Activated CD8-positive, alpha-beta T cell treated with anti-CD3 and anti-CD28 coated beads, Interleukin-2, amount 10 ng/mL, durations not matched to agents 7 days and 5 days (primary cell): ENCODE data around the gene ZNF718. TPM values are rescaled to one million over a fixed set of nuclear protein-coding genes. Genes with fewer than 3 reads are reported as not detected.
"Not testable (repeated sequence)": the region's sequence is repeated elsewhere in the genome, so short reads cannot be mapped to it uniquely, and the experiment has no call there.

Experiments used
- ATAC-seq: fragments of 150-1000 bp; cut with Tn5 transposase; one replicate; pipeline ENCODE4 v1.10.0; 2021; ENCODE audit warnings: moderate library complexity
- CTCF ChIA-PET: fragments of 350-600 bp; sonication (Branson Sonifier 250); formaldehyde crosslinking; loops from one replicate; lab custom pipeline; 2021; ENCODE audit warnings: antibody characterized with exemption; lab: Charles Lee
- POLR2A ChIA-PET: fragments of 350-600 bp; sonication (Branson Sonifier 250); formaldehyde crosslinking; loops from one replicate; lab custom pipeline; 2021; ENCODE audit warnings: antibody characterized with exemption; lab: Charles Lee
- DNase-seq: peaks from one replicate; pipeline ENCODE4 v3.0.0-alpha.2; 2020
- H3K27ac Mint-ChIP-seq: one replicate; pipeline ENCODE4 v1.8.0; 2021; ENCODE audit warnings: mild to moderate bottlenecking, mixed read lengths
- H3K27me3 Mint-ChIP-seq: one replicate; pipeline ENCODE4 v1.8.0; 2021; ENCODE audit warnings: low read depth, mixed read lengths
- H3K36me3 Mint-ChIP-seq: one replicate; pipeline ENCODE4 v1.8.0; 2021; ENCODE audit warnings: low read depth, mixed read lengths
- H3K4me1 Mint-ChIP-seq: one replicate; pipeline ENCODE4 v1.8.0; 2021; ENCODE audit warnings: low read depth, mixed read lengths
- H3K4me3 Mint-ChIP-seq: one replicate; pipeline ENCODE4 v1.8.0; 2021; ENCODE audit warnings: mild to moderate bottlenecking, mixed read lengths
- H3K9me3 Mint-ChIP-seq: one replicate; pipeline ENCODE4 v1.8.0; 2022; ENCODE audit warnings: mixed read lengths; ENCODE audit not compliant: insufficient read depth
- total RNA-seq, 2 experiments: library from RNA; stranded (reverse); gene quantifications; one replicate each; pipeline ENCODE4 v1.2.3, GENCODE V29; 2021

ZNF718 gene
- total RNA-seq, 2 experiments from 2014 or later: 11.5 to 12.4 TPM

DNA sequence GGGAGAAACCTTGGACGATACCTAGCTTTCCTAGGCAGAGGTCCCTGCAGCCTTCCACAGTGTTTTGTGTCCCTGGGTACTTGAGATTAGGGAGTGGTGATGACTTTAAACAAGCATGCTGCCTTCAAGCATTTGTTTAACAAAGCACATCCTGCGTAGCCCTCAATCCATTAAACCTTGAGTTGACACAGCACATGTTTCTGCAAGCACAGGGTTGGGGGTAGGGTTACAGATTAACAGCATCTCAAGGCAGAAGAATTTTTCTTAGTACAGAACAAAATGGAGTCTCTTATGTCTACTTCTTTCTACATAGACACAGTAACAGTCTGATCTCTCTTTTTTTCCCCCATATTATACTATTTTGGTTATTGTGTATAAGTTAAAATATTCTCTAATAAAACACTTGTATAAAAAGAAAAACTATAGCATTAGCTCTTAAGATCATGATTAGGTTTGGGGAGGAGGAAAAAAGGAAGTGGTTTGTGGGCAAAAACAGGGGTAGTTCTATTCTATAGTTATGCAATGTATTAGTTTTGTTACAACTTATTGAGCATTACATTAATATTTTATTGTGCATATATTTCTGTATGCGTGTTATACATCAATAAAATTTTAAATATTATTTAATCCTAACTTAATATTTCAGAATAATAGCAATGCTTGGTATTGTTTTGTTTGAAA lies 84.3 kb downstream of the ZNF718 start:
- CTCF ChIA-PET, H3K4me3 Mint-ChIP-seq, DNase-seq, ATAC-seq, H3K27me3 Mint-ChIP-seq, H3K27ac Mint-ChIP-seq: not testable (repeated sequence)
- peaks cover 54% of the 10 kb centered on the region for H3K36me3 Mint-ChIP-seq
- H3K4me1 Mint-ChIP-seq: peaks cover 38% of the 10 kb centered on the region
- POLR2A ChIA-PET: interaction anchor here (0.6 kb wide), 1 partner anchor 113 kb away, joined by 4 read pairs; no protein-coding TSS in a partner anchor
- H3K9me3 Mint-ChIP-seq: peaks cover 26% of the 10 kb centered on the region

GRCh38 chr4:211033-211511 lies 86.8 kb downstream of the ZNF718 start:
- H3K4me3 Mint-ChIP-seq: peak overlapping the region; percentile 49
- peaks cover 58% of the 10 kb centered on the region for H3K36me3 Mint-ChIP-seq
- peak; percentile 47 for ATAC-seq
- H3K9me3 Mint-ChIP-seq: peaks cover 39% of the 10 kb centered on the region
- DNase-seq: peak; percentile 63
- no peaks in the 10 kb centered on the region for H3K27me3 Mint-ChIP-seq
- POLR2A ChIA-PET: interaction anchor here (0.5 to 0.9 kb wide), 3 partner anchors 19 to 1276 kb away, joined by 3 read pairs; no protein-coding TSS in a partner anchor
- peak overlapping the region; percentile 87 for H3K27ac Mint-ChIP-seq
- CTCF ChIA-PET: no interaction called here
- H3K4me1 Mint-ChIP-seq: peaks cover 38% of the 10 kb centered on the region

DNA sequence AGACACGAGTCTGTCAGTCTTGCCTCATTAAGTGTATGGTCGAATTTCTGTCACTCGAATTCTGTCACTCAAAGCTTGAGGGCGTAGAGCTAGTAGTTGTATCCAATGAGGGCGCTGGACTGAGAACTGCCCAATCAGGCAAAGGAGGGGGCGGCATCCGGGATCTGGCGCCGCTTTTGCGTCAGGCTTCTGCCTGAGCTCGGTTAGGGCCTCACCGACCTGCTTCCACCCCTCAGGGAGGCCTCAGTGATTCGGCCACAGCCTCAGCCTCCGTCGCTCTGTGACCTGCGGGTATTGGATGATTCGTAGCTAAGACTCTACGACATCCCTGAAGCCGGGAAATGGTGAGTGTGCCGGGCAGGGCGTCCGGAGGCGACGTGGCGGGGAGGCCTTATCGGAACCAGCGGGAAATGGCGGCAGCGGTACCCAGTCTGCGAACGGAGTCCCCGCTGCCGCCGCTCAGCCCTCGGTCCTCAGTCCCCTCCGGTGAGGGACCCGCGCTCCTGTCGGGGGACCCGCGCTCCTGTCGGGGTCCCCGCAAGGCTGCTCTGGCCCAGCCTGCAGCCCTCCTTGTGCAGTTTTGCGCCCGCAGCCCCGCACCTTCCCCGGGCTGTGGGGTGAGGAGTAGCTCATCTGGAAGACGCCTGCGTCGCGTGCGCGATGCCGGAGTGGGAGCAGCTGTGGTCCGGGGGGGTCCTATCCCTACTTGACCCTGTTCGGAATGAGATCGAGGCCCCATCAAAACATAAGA lies 88.3 kb downstream of the ZNF718 start:
- Mint-ChIP-seq H3K4me1 (peaks cover 37% of the 10 kb centered on the region), H3K27me3 (no peaks in the 10 kb centered on the region), H3K9me3 (peaks cover 36% of the 10 kb centered on the region), H3K4me3 (no peak overlapping the region), H3K27ac (no peak overlapping the region), H3K36me3 (peaks cover 50% of the 10 kb centered on the region)
- ATAC-seq (no peak), DNase-seq (peak; percentile 23)
- ChIA-PET CTCF (no interaction called here), POLR2A (interaction anchor here (0.5 kb wide), 1 partner anchor 162 kb away, joined by 3 read pairs; no protein-coding TSS in a partner anchor)

DNA sequence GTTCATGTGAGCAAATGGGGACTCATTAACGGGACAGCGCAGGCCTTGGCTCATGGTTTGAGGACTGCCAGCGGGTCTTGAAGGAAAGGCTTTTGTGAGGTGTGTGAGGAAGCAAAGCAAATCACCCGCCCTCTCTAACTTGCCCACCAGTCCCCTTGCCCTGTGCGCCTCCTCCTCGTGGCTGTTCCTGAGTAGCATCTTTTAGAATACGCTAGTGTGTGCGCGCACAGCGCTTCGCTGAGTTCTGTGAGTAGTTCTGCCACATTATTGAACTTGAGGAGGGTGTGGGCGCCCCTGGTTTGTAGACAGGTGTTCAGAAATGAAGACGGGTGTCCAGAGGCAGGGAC lies 88.9 kb downstream of the ZNF718 start:
- H3K36me3 Mint-ChIP-seq: peaks cover 47% of the 10 kb centered on the region
- H3K27ac Mint-ChIP-seq, H3K27me3 Mint-ChIP-seq, CTCF ChIA-PET, H3K4me3 Mint-ChIP-seq, POLR2A ChIA-PET, DNase-seq, ATAC-seq: not testable (repeated sequence)
- peaks cover 32% of the 10 kb centered on the region for H3K4me1 Mint-ChIP-seq
- H3K9me3 Mint-ChIP-seq: peaks cover 30% of the 10 kb centered on the region

Other genes with a start within 250 kb of the ZNF718 start
- 1 to 10 TPM; 2.8 to 4.2 TPM for gene ZNF595, start 71.2 kb upstream of the ZNF718 start, total RNA-seq
- not detected for gene ZNF732, start 181.0 kb downstream of the ZNF718 start, total RNA-seq
- 10 to 100 TPM; 30.1 to 31.5 TPM for gene ZNF141, start 213.3 kb downstream of the ZNF718 start, total RNA-seq